DMS79 (cell line): ENCODE results near the gene USP32.
"Not testable (repeated sequence)": the region's sequence is repeated elsewhere in the genome, so short reads cannot be mapped to it uniquely, and the experiment has no call there.

ENCODE experiments used
- DNase-seq: peaks from one replicate; lab custom pipeline; 2025; lab: John Stamatoyannopoulos, UW

The USP32 gene, protein sequence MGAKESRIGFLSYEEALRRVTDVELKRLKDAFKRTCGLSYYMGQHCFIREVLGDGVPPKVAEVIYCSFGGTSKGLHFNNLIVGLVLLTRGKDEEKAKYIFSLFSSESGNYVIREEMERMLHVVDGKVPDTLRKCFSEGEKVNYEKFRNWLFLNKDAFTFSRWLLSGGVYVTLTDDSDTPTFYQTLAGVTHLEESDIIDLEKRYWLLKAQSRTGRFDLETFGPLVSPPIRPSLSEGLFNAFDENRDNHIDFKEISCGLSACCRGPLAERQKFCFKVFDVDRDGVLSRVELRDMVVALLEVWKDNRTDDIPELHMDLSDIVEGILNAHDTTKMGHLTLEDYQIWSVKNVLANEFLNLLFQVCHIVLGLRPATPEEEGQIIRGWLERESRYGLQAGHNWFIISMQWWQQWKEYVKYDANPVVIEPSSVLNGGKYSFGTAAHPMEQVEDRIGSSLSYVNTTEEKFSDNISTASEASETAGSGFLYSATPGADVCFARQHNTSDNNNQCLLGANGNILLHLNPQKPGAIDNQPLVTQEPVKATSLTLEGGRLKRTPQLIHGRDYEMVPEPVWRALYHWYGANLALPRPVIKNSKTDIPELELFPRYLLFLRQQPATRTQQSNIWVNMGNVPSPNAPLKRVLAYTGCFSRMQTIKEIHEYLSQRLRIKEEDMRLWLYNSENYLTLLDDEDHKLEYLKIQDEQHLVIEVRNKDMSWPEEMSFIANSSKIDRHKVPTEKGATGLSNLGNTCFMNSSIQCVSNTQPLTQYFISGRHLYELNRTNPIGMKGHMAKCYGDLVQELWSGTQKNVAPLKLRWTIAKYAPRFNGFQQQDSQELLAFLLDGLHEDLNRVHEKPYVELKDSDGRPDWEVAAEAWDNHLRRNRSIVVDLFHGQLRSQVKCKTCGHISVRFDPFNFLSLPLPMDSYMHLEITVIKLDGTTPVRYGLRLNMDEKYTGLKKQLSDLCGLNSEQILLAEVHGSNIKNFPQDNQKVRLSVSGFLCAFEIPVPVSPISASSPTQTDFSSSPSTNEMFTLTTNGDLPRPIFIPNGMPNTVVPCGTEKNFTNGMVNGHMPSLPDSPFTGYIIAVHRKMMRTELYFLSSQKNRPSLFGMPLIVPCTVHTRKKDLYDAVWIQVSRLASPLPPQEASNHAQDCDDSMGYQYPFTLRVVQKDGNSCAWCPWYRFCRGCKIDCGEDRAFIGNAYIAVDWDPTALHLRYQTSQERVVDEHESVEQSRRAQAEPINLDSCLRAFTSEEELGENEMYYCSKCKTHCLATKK (N-terminal part only)

DNA sequence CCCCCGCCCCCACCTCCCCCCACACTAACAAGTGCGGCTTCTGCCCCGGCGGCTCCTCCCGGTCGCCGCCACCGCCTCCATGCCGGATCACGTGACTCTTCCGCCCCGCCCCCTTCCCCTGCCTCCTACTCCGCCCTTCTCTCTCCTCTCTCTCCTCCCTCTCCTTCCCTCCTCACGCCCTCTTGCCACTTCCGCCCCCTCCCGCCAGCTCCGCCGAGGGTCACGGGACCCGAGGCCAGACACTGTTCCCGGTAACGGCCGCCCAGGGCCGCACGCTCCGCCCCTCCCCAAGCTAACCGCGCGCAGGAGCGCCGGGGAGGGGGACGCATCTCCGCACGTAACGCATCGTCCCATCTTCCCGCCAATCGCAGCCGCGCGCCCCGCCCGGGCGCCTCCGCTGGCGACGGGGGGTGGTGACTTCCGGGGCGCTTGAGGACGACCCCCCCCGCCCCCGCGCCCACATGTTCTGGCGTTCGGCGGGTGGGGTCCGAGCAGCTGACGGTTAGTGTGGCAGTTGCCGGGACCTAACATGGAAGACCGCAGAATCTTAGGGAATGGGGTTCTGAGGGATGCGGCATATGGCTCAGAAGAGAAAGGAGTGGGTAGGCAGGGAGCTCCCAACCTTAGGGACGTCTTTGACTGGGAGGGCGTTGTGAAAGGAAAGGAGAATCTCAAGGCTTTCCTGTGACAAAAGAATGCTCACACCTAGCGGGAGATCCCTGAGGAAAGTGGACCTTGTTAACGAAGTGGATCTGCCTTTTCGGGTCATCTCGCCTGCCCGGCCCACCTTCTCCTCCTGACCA, at the start of gene USP32:
TSS of gene USP32 (minus strand) at position 92 of the 803 bp plus-strand sequence. CDS start 194 bp downstream, outside the sequence.
- DNase-seq: peak; percentile 73

DNA sequence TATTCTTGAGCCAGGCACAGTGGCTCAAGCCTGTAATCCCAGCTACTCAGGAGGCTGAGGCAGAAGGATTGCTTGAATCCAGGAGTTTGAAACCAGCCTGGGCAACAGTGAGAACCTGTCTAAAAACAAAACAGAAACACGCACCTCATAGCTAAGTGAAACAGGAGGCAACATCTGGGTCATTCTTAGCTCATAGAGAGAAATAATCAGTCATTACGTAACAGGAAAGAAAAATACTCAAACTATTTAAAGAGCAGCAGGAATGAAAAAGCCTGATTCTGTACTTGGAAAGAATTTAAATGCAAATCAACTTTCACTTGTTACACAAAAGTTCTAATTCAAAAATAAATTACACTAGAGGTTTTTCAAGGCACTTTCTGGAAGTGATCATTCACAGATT, 47.6 kb upstream of the USP32 start:
- DNase-seq: no peak

DNA sequence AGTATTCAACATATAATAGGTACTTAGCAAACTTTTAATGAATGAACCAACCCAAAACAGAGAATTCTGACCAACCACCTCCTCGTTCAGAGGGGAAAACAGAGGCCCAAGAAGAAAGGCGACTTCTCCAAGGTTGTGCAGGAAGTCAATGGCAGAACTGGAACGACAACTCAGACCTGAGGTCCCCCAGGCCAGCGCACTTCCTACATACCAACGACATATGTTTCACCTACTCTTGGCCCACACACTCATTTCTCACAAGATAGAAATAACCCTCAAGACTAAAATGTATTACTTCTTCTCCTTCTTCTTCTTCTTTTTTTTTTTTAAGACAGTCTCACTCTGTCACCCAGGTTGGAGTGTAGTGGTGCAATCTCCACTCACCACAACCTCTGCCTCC, 44.7 kb upstream of the USP32 start:
- no peak for DNase-seq

DNA sequence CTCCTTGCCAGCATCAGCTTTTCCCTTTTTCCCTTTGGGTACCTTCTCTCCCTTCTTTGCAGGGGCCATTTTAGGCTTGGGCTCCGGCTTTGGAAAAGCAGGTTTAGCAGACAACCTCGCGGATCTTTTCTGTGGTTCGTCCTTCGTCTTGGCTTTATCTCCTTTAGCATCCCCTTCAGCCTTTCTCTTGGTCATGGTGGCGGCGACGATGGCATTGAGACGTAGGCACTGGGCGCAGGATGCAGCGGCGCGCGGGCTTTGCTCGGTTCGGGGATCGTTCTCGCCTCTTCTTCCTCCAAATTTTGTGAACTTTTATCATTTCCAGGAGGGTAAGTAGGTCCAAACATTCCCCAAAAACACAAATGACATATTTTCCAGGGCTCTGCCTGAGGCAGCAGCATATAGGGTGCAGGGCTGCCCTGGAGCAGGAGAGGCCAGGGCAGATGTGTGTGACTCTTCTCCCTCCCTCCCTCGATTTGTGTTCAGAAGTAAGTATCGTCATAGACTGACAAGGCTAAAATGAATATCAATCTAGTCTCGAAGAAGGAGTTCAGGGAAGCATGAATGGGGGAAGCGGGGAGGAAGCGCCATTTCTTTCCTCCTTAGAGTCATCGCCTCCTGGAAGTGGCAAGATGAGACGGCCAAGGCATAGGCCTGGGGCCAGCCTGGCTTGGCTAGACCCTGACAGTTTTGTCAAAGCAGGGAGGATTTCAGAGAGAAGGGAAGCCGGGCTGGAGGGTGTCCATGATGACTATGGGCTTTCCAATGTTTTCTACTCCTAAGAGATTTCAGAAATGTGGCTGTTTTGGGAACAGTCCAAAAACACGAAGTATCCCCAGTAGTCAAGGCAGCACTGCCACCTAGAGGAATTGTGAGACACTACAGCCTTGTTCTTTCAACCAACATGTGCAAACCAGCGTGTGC, 43.6 kb upstream of the USP32 start:
- peak; percentile 22 for DNase-seq

DNA sequence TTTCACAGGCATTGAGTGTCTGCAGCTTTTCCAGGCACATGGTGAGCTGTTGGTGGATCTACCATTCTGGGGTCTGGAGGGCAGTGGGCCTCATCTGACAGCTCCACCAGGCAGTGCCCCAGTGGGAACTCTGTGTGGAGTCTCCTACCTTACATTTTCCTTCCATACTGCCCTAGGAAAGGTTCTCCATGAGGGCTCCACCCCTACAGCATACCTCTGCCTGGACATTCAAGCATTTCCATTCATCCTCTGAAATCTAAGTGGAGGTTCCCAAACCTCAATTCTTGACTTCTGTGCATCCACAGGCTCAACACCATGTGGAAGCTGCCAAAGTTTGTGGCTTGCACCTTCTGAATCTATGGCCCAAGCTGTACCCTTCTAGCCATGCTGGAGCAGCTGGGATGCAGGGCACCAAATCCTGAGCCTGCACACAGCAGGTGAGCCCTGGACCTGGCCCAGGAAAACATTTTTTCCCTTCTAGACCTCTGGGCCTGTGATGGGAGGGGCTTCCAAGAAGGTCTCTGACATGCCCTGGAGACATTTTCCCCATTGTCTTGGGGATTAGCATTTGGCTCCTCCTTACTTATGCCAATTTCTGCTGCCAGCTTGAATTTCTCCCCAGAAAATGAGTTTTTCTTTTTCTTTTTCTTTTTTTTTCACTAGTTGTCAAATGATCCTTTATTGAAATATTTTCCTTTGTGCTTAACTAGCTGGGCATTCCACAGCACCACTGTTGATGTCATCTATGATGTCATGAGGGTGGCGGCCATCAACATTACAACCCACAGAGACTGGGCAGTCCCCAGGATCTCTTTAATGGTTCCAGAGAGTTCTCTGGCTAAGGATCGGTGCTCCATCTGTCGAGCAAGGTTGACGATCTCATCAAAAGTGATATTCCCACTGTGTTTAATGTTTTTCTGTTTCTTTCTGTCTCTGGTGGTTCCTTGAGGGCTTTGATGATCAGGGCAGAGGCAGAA, 41.4 kb upstream of the USP32 start:
- not testable (repeated sequence) for DNase-seq

DNA sequence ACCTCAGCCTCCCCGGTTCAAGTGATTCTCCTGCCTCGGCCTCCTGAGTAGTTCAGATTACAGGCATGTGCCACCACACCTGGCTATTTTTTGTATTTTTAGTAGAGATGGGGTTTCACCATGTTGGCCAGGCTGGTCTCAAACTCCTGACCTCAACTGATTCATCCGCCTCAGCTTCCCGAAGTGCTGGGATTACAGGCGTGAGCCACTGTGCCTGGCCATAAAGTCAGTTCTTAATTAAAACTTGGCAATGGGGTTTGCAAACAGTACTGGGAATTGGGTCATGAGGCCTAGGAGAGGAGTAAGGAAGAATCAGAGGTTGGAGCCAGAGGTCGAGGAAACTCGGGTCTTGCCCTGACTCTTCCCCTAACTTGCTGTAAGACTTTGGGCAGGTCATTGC, 38.6 kb upstream of the USP32 start:
- DNase-seq: not testable (repeated sequence)

DNA sequence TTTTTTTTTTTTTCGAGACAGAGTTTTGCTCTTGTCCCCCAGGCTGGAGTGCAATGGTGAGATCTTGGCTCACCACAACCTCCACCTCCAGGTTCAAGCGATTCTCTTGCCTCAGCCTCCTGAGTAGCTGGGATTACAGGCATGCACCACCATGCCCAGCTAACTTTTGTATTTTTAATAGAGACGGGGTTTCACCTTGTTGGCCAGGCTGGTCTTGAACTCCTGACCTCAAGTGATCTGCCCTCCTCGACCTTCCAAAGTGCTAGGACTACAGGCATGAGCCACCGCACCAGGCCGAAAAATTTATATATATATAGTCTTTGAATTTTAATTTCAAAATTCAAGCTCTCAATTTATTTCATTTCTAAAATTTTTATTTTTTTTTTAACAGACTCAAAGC, 36.6 kb upstream of the USP32 start:
- DNase-seq: not testable (repeated sequence)

DNA sequence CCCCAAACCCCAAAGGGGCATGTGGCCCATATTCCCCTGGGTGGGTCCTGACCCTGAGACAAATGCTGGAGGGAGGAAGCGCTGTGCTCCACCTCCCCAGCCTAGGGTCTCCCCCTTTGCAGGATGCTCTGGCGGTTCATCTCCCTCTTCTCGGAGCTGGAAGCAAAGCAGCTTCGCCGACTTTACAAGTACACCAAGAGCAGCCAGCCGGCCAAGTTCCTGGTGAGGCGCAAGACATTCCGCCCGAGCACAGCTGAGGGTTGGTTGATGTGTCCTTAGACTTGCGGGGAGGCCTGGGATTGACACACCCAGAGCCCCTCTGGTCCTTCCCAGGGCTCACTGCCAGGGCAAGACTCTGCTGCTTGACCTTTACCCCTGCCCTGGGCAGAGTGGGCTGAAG, 34.7 kb upstream of the USP32 start:
- DNase-seq: no peak

DNA sequence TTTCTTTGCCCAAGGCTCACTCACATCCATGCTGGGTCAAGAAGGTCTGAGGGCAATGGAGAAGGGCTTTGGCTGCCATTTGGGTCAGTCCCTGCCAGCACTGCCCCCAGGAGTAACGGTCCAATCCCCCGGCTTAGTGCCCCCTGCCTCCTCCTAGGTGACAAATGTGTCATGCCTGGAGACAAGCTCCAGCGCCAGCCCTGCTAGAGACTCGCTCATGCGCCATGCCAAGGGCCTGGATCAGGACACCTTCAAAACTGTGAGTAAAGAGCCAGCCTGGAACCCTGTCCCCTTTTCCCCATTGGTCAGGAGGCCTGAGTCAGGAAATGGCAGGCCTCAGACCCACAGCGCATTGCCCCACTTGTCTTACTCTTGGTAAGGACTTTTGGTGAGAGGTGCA, 33.7 kb upstream of the USP32 start:
- no peak for DNase-seq

DNA sequence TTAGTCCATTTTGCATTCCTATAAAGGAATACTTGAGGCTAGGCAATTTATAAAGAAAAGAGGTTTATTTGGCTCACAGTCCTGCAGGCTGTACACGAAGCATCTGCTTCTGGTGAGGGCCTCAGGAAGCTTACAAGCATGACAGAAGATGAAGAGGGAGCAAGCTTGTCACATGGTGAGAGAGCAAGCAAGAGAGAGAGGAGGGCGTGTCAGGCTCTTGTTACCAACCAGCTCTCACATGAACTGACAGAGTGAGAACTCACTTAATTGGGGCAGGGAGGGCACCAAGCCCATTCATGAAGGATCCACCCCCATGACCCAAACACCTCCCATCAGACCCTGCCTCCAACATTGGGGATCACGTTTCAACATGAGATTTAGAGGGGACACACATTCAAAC, 31.9 kb upstream of the USP32 start:
- DNase-seq: no peak

DNA sequence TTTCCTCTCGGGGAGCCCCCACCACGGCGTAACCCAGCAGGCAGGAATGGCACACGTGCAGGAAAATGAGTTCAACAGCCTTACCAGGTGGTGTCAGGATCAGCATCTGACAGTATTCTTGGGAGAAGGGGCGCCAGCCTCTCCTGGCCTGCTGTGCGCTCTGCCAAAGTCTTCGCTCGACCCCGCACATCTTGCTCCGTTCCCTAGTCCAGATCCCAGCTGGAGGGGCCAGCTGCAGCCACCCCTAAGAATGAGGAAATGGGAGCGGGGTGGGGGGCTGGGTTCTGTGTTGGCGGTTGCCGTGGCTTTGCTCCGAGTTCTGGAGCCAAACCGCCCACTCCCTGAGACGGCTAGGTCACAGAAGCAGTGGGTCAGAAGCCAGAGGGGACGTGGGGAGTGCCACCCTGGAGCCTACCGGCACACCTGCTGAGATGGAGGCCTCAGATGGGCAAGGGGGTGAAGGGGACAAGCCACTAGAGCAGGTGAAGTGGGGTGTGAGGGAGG, 30.3 kb upstream of the USP32 start, which contains the start of gene CHCT1:
TSS of gene CHCT1 (plus strand) at position 328 of the 504 bp plus-strand sequence. CDS start at position 432, 104 bp downstream.
- no peak for DNase-seq

DNA sequence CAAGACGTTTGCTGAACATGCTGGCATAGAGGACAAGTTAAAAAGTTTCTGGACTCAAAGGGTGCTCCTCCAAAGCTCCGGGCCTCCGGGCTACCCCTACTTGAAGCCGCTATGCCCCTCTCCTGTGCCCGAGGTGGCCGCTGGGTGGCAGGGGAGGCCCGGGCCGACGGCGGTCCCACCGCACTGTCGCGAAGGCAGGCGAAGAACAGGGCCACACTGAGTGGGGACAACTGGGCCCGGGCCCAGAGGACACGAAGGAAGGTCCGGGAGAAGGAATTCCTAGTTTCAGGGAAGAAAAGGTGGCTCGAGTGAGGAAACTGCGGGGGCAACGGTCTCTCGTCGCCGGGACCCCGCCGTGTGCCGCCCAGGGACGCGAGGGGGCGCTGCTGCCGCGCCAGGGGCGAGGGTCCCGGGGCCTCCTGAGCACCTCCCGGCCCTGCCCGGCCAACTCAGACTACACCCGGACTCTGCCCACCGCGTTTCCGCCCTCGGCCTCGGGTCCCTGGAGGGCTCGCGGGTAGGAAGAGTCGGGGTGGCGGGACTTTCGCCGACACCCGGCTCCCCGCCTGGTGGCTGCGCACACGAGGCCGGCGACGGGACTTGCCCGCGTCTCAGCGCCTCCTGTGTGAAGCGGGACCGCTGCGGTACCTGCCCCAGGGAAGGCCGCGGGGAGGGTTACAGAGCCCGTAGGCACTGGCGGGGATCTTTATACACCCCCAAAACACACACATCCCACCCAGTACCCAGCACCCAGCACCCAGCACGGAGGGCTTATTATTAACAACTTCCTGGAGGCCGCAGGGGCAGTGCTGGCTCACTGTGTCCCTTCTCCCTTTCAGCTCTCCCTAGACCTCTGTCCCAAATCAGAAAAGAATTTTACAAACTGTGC, 29.6 kb upstream of the USP32 start:
- DNase-seq: no peak

DNA sequence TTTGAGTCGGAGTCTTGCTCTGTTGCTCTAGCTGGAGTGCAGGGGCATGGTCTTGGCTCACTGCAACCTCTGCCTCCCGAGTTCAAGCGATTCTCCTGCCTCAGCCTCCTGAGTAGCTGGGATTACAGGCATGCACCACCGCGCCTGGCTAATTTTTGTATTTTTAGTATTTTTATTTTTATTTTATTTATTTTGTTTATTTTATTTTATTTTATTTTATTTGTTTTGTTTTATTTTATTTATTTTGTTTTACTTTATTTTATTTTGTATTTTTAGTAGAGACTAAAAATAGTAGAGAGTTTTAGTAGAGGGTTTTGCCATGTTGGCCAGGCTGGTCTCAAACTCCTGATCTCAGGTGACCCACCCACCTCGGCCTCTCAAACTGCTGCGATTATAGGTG, 27.9 kb upstream of the USP32 start:
- DNase-seq: not testable (repeated sequence)

DNA sequence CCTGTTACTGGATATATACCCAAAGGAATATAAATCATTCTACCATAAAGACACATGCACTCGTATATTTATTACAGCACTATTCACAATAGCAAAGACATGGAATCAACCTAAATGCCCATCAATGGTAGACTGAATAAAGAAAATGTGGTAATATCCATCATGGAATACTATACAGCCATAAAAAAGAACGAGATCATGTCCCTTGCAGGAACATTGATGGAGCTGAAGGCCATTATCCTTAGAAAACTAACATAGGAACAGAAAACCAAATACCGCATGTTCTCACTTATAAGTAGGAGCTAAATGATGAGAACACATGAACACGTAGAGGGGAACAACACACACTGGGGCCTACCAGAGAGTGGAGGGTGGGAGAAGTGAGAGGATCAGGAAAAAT, 27.1 kb upstream of the USP32 start:
- not testable (repeated sequence) for DNase-seq

DNA sequence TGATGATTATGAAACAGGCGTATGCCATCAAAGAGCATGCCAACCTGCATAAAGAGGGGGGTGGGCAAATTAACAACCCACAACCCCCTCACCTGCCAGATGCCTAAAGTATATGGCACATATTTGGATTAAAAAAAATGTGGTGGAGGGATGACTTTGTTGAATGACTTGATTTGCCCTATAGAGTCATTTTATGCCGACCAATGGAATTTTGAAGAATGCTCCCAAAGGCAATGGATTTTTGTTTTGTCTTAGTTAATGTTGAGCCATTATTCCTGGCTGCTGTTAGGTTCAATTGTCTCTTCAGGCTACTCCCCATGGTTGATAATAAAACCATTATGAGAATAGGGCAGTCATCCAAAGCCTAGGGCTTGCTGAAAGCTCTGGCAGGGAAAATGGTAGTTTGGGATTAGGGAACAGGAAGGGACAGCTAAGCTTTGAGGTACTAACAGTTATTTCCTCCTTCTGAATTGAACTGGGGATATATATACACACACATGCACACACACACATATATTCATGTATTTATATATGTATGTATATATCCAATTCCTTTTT, 24.5 kb upstream of the USP32 start:
- DNase-seq: no peak

DNA sequence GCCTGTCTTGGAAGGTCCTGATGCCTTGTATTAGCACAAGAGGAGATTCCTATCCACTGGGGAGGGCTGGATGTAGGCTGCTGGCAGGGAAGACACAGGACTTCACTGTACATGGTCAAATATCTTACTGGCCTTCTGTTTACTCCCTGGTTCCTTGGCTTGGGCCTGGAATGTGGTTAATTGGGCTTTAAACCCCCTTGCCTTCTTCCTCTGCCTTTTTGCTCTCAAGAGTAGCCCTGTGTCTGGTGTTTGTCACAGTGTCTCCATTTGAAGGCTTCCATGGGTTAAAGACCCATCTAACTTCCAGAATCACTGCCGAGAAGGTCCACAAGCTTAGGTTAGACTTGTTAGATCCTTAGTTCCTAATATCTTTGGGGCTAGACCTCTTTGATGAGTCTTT, 23.2 kb upstream of the USP32 start:
- DNase-seq: no peak

DNA sequence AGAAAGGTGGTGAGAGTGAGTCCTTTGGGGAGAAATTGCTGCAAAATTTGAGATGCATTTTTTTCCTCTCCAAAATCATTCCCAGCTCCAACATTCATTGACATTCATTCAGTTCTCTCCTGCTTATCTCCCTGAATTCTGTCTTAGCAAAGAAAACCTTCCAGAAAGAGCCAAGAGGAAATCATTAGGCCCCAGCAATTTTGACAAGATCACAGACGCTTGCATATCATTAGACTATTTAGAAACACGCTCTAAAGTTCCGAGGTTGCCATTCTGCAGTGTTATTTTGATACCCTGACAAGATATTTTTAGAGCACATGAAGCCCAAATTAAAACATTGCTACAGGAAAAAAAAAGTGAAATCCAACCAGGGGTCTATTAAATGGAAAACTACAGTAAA, 20.8 kb upstream of the USP32 start:
- no peak for DNase-seq
